Measurements from ENCODE around the gene RND1.

GRCh38 chr12:48817873-48818830 is 47.5 kb downstream of the RND1 start, which contains the start of gene CACNB3:
- TF ChIP-seq, protein P1, sequence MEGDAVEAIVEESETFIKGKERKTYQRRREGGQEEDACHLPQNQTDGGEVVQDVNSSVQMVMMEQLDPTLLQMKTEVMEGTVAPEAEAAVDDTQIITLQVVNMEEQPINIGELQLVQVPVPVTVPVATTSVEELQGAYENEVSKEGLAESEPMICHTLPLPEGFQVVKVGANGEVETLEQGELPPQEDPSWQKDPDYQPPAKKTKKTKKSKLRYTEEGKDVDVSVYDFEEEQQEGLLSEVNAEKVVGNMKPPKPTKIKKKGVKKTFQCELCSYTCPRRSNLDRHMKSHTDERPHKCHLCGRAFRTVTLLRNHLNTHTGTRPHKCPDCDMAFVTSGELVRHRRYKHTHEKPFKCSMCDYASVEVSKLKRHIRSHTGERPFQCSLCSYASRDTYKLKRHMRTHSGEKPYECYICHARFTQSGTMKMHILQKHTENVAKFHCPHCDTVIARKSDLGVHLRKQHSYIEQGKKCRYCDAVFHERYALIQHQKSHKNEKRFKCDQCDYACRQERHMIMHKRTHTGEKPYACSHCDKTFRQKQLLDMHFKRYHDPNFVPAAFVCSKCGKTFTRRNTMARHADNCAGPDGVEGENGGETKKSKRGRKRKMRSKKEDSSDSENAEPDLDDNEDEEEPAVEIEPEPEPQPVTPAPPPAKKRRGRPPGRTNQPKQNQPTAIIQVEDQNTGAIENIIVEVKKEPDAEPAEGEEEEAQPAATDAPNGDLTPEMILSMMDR (IDR thresholded peaks at IDR 0.05; ENCODE audit: low read depth, low read length, poor library complexity, severe bottlenecking) = no peak
- no peak for TF ChIP-seq EZH2phosphoT487 (IDR thresholded peaks at IDR 0.05; ENCODE audit: borderline replicate concordance, low read length)
